Activated CD8-positive, alpha-beta memory T cell treated with anti-CD3 and anti-CD28 coated beads, Interleukin-2, amount 50 U/mL, for 48 hours (primary cell): ENCODE data around the gene CCND3.
"Not testable (repeated sequence)": the region's sequence is repeated elsewhere in the genome, so short reads cannot be mapped to it uniquely, and the experiment has no call there.

Experiments used
- DNase-seq: peaks from one replicate; pipeline ENCODE4 v3.0.0-alpha.2; 2020

The CCND3 gene

GRCh38 chr6:41947581-41948220, 6.1 kb upstream of the CCND3 start:
- DNase-seq: no peak

GRCh38 chr6:41943456-41943855, 1.8 kb upstream of the CCND3 start:
- no peak for DNase-seq

- DNase-seq: not testable (repeated sequence)
Observed at GRCh38 chr6:41942882-41943281, 1.3 kb upstream of the CCND3 start.

GRCh38 chr6:41942067-41942851, 651 bp upstream of the CCND3 start:
- DNase-seq: peak; percentile 70

- DNase-seq: peak; percentile 77
Observed at GRCh38 chr6:41940759-41941279, 789 bp downstream of the CCND3 start.

- DNase-seq: peak; percentile 71
Observed at GRCh38 chr6:41939848-41940758, 1.5 kb downstream of the CCND3 start.

- peak; percentile 74 for DNase-seq
Observed at GRCh38 chr6:41939176-41939847, 2.3 kb downstream of the CCND3 start.

GRCh38 chr6:41938590-41939175, 2.9 kb downstream of the CCND3 start:
- DNase-seq: no peak

- DNase-seq: no peak
Observed at GRCh38 chr6:41937861-41938574, 3.6 kb downstream of the CCND3 start.

- no peak for DNase-seq
Observed at GRCh38 chr6:41937472-41937860, 4.1 kb downstream of the CCND3 start.

- peak; percentile 80 for DNase-seq
Observed at GRCh38 chr6:41936073-41936837, 5.4 kb downstream of the CCND3 start.

GRCh38 chr6:41935685-41936072, 5.9 kb downstream of the CCND3 start:
- DNase-seq: no peak

GRCh38 chr6:41935193-41935574, 6.4 kb downstream of the CCND3 start:
- no peak for DNase-seq

GRCh38 chr6:41934278-41935192, 7.1 kb downstream of the CCND3 start:
- DNase-seq: no peak

- no peak for DNase-seq
Observed at GRCh38 chr6:41932378-41932777, 9.2 kb downstream of the CCND3 start.

- DNase-seq: no peak
Observed at GRCh38 chr6:41931792-41932191, 9.8 kb downstream of the CCND3 start.

- no peak for DNase-seq
Observed at GRCh38 chr6:41929924-41930323, 11.7 kb downstream of the CCND3 start.

GRCh38 chr6:41927253-41927652, 14.4 kb downstream of the CCND3 start:
- no peak for DNase-seq

- DNase-seq: no peak
Observed at GRCh38 chr6:41922154-41922553, 19.5 kb downstream of the CCND3 start.

GRCh38 chr6:41921712-41921998, 20.0 kb downstream of the CCND3 start:
- DNase-seq: no peak
